Erythroblast (primary cell): ENCODE results near the gene TMEM272.

ENCODE experiments used
- GATA1 ChIP-seq: IDR thresholded peaks from 2 replicates; pipeline ENCODE4 v1.6.1; 2011; ENCODE audit warnings: low read depth, mild to moderate bottlenecking, control low read depth, low read length, moderate library complexity
- POLR2A ChIP-seq: IDR thresholded peaks from 2 replicates; pipeline ENCODE4 v1.6.1; 2011; ENCODE audit warnings: mild to moderate bottlenecking, low read length

DNA sequence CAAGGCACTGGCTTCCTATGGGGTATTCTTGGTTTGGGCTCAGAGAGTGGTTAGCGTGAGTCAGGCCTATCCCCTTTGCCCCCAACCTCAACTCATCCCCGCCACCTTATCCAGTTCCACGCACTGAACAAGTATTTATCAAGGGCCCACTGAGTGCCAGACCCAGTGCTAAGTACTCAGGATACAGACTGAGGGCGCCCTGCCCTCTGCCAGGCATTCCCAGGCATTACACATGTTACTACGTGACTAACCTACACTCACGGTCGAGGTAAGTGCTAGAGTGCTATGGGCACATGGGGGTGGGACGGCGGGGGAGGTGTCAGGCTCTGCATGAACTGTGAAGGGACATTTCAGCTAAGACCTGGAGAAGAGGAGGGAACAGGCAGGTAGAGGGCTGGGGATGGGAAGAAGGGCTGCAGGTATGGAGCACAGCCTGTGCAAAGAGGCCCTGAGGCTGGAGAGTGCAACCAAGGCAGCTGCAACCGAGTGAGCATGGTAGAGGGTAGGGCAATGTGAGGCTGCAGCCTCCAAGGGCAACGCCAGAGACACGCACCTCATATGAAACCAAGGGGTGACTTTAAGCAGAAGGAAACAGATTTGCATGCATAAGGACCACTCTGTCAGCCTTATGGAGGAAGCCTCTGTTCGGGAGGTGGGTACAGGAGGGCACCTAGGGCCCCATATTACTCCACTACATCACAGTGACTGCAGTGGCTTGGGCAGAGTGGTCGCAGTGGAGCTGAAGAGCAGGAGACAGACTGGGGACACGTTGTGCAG lies 63.5 kb downstream of the TMEM272 start:
- TF ChIP-seq GATA1 (no peak), POLR2A (no peak)
